ENCODE measurements around the gene IL17RD. TPM values are rescaled to one million over a fixed set of nuclear protein-coding genes. Genes with fewer than 3 reads are reported as not detected.

IL17RD gene
- total and polyA plus RNA-seq, 2 of the 13 experiments (the other 11 are each of a cell fraction or from before 2014, with no cell fraction given) = 0.28 to 0.31 TPM

DNA sequence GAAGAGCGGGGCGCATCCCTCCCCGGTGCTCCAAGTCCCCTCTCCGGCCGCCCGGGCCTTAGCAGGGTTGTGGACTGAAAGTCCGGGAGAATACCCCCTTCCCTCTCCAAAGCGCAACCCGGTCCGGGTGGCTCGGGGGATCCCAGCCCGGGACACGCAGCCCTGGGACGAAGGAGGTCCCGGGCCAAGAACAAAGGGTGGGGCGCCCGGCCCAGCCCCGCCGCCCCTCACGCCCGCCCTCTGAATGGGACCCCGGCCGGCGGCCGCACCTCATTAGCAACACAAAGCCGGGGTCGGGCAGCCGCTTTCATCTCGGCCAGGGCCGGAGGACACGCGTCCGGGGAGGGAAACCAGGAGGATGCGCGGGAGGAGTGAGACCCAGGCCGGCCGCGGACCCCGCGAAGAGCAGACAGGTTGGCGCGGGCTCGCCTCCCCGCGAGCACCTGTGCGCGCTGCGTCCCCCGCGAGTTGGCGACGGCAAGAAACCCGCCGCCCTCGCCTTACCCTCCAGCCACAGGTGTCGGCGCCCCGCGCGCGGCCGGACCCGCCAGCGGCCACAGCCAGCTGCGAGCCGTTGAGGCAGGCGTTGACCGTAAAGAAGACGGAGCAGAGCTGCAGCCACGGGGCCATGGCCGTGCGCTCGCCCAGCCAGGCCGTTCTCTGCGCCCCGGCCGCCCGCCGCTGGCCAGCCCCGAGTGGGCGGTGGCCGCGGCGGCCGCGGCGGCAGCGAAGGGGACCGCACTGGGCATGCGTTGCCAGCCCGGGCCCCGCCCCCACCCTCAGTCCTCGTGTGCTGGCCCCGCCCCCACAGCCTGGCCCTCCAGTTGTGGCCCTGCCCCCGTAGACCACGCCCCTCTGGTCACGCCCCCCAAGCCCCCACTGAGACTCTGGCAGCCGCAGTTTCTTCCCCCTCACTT, at the start of gene IL17RD (continued):
- TF ChIP-seq LRRFIP1 (CRISPR knock-in tag; conservative IDR thresholded peaks at IDR 0.05) (no peak), CHCHD3 (CRISPR knock-in tag; IDR thresholded peaks at IDR 0.05) (no peak), IKZF4 (CRISPR knock-in tag; IDR thresholded peaks at IDR 0.05; ENCODE audit: borderline replicate concordance, low read depth, not compliant biosample characterization) (no peak), ZSCAN31 (CRISPR knock-in tag; IDR thresholded peaks at IDR 0.05; ENCODE audit: low read depth) (0 out of 2 replicates have a peak, but pooled peaks have one; percentile 41), ZNF205 (CRISPR knock-in tag; IDR thresholded peaks at IDR 0.05) (no peak), TARDBP (CRISPR knock-in tag; IDR thresholded peaks at IDR 0.05) (no peak), CENPBD1 (CRISPR knock-in tag; IDR thresholded peaks at IDR 0.05; ENCODE audit: borderline replicate concordance, low read depth) (no peak), AGO1 (IDR thresholded peaks at IDR 0.05; ENCODE audit: low read depth, low read length, poor library complexity, severe bottlenecking) (no peak), POLR2A (IDR thresholded peaks at IDR 0.05; ENCODE audit: insufficient read depth in 1 of 2, low read depth in 2 of 2, low read length in 2 of 2) (no peak), ZNF354B (CRISPR knock-in tag; IDR thresholded peaks at IDR 0.05) (no peak), ZNF841 (CRISPR knock-in tag; IDR thresholded peaks at IDR 0.05; ENCODE audit: borderline replicate concordance) (no peak), EED (CRISPR knock-in tag; IDR thresholded peaks at IDR 0.05) (peak; percentile 72; the same call in 1 of the 2 replicates), ZNF766 (CRISPR knock-in tag; IDR thresholded peaks at IDR 0.05; ENCODE audit: borderline replicate concordance) (peak; percentile 44; the same call in 1 of the 2 replicates), ZNF891 (CRISPR knock-in tag; IDR thresholded peaks at IDR 0.05) (no peak), ZBTB25 (CRISPR knock-in tag; IDR thresholded peaks at IDR 0.05) (no peak), NFE2L1 (CRISPR knock-in tag; IDR thresholded peaks at IDR 0.05; ENCODE audit: borderline replicate concordance) (no peak), RELA (CRISPR knock-in tag; IDR thresholded peaks at IDR 0.05) (no peak), ZGPAT (CRISPR knock-in tag; IDR thresholded peaks at IDR 0.05) (no peak), ZNF510 (CRISPR knock-in tag; IDR thresholded peaks at IDR 0.05; ENCODE audit: low read depth) (no peak)
- TF ChIP-seq, protein P1, sequence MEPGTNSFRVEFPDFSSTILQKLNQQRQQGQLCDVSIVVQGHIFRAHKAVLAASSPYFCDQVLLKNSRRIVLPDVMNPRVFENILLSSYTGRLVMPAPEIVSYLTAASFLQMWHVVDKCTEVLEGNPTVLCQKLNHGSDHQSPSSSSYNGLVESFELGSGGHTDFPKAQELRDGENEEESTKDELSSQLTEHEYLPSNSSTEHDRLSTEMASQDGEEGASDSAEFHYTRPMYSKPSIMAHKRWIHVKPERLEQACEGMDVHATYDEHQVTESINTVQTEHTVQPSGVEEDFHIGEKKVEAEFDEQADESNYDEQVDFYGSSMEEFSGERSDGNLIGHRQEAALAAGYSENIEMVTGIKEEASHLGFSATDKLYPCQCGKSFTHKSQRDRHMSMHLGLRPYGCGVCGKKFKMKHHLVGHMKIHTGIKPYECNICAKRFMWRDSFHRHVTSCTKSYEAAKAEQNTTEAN (CRISPR knock-in tag; conservative IDR thresholded peaks at IDR 0.05) = no peak
- TF ChIP-seq, protein P2, sequence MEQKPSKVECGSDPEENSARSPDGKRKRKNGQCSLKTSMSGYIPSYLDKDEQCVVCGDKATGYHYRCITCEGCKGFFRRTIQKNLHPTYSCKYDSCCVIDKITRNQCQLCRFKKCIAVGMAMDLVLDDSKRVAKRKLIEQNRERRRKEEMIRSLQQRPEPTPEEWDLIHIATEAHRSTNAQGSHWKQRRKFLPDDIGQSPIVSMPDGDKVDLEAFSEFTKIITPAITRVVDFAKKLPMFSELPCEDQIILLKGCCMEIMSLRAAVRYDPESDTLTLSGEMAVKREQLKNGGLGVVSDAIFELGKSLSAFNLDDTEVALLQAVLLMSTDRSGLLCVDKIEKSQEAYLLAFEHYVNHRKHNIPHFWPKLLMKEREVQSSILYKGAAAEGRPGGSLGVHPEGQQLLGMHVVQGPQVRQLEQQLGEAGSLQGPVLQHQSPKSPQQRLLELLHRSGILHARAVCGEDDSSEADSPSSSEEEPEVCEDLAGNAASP (CRISPR knock-in tag; IDR thresholded peaks at IDR 0.05; ENCODE audit: borderline replicate concordance) = no peak

Data from HepG2 (cell line).